WTC11 (cell line): ENCODE data around the gene MOSPD2.

Source experiments
- FOXK1 ChIP-seq: sonication (generic); formaldehyde crosslinking; IDR thresholded peaks from 2 replicates; pipeline ENCODE4 v1.8.0; 2022; ENCODE audit warnings: mild to moderate bottlenecking, moderate library complexity, missing genetic modification reagents
- TCF7 ChIP-seq: sonication (generic); formaldehyde crosslinking; IDR thresholded peaks from 2 replicates; pipeline ENCODE4 v1.8.0; 2022; ENCODE audit warnings: mild to moderate bottlenecking, low read depth, missing genetic modification reagents, moderate library complexity
- TF ChIP-seq, protein P1 (sequence below): sonication (generic); formaldehyde crosslinking; IDR thresholded peaks from 2 replicates; pipeline ENCODE4 v1.8.1; 2022; ENCODE audit warnings: mild to moderate bottlenecking, moderate library complexity, missing genetic modification reagents
- TF ChIP-seq, protein P2 (sequence below): fragments of 200-600 bp; IDR thresholded peaks from 2 replicates; pipeline ENCODE4 v1.8.0; 2022; ENCODE audit warnings: antibody characterized with exemption

DNA sequence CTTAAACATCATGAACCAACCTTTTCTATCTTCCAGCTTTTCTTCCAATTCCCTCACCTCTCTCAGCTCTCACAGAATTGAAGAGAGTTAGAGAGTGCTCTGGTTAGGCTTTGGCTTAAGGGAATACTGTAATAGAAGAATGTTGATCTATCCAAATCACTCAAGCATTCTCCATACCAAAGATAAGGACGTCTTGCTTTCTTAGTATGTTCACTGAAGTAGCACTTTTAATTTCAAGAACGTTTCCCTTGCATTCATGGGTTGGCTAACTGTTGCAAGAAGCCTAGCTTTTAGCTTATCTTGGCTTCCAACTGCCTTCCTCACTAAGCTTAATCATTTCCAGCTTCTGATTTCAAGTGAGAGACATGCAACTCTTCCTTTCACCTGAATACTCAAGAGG, 43.6 kb upstream of the MOSPD2 start:
- TF ChIP-seq, protein P1, sequence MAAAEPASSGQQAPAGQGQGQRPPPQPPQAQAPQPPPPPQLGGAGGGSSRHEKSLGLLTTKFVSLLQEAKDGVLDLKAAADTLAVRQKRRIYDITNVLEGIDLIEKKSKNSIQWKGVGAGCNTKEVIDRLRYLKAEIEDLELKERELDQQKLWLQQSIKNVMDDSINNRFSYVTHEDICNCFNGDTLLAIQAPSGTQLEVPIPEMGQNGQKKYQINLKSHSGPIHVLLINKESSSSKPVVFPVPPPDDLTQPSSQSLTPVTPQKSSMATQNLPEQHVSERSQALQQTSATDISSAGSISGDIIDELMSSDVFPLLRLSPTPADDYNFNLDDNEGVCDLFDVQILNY: no peak
- TF ChIP-seq, protein P2, sequence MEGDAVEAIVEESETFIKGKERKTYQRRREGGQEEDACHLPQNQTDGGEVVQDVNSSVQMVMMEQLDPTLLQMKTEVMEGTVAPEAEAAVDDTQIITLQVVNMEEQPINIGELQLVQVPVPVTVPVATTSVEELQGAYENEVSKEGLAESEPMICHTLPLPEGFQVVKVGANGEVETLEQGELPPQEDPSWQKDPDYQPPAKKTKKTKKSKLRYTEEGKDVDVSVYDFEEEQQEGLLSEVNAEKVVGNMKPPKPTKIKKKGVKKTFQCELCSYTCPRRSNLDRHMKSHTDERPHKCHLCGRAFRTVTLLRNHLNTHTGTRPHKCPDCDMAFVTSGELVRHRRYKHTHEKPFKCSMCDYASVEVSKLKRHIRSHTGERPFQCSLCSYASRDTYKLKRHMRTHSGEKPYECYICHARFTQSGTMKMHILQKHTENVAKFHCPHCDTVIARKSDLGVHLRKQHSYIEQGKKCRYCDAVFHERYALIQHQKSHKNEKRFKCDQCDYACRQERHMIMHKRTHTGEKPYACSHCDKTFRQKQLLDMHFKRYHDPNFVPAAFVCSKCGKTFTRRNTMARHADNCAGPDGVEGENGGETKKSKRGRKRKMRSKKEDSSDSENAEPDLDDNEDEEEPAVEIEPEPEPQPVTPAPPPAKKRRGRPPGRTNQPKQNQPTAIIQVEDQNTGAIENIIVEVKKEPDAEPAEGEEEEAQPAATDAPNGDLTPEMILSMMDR: no peak
- TF ChIP-seq FOXK1 (CRISPR knock-in tag) (no peak), TCF7 (CRISPR knock-in tag) (no peak)
